Neural cell (in vitro differentiated cells): ENCODE results near the gene RPL39L. TPM values are rescaled to one million over a fixed set of nuclear protein-coding genes. Genes with fewer than 3 reads are reported as not detected.
"Not testable (repeated sequence)": the region's sequence is repeated elsewhere in the genome, so short reads cannot be mapped to it uniquely, and the experiment has no call there.

Experiments used
- H2AFZ ChIP-seq: fragments of 200-600, 300-800 bp; sonication (generic), shearing (Covaris generic); 2 replicates; pipeline ENCODE4 v1.6.0; 2014; ENCODE audit warnings: low read depth, mild to moderate bottlenecking, antibody characterized with exemption, low read length, moderate library complexity
- H3F3A ChIP-seq: fragments of 200-600 bp; shearing (Covaris generic); 2 replicates; pipeline ENCODE4 v1.6.1; 2016; ENCODE audit warnings: mild to moderate bottlenecking, moderate library complexity, mixed read lengths, antibody characterized with exemption, low read length; ENCODE audit not compliant: insufficient read depth, poor library complexity, severe bottlenecking
- H3K27ac ChIP-seq: fragments of 200-600, 300-800 bp; sonication (generic), shearing (Covaris generic); 2 replicates; pipeline ENCODE4 v1.5.1; 2014; ENCODE audit warnings: mild to moderate bottlenecking, low read length, moderate library complexity
- H3K27me3 ChIP-seq: fragments of 300-800, 200-600 bp; sonication (generic), shearing (Covaris generic); 2 replicates; pipeline ENCODE4 v1.6.0; 2014; ENCODE audit warnings: mild to moderate bottlenecking, low read depth, low read length, moderate library complexity; ENCODE audit not compliant: insufficient read depth
- H3K36me3 ChIP-seq: fragments of 300-800, 200-600 bp; sonication (generic), shearing (Covaris generic); 2 replicates; pipeline ENCODE4 v1.5.1; 2014; ENCODE audit warnings: mild to moderate bottlenecking, antibody characterized with exemption, low read length, moderate library complexity; ENCODE audit not compliant: insufficient read depth
- H3K4me2 ChIP-seq: fragments of 300-800, 200-600 bp; sonication (generic), shearing (Covaris generic); 2 replicates; pipeline ENCODE4 v1.6.0; 2014; ENCODE audit warnings: mild to moderate bottlenecking, low read length
- H3K4me3 ChIP-seq: fragments of 300-800, 200-600 bp; sonication (generic), shearing (Covaris generic); 2 replicates; pipeline ENCODE4 v1.5.1; 2014; ENCODE audit warnings: mild to moderate bottlenecking, low read length, moderate library complexity
- H3K79me2 ChIP-seq: fragments of 200-600 bp; shearing (Covaris generic); replicated peaks from 2 replicates; pipeline ENCODE4 v1.6.0; 2014; ENCODE audit warnings: mild to moderate bottlenecking, low read length, moderate library complexity; ENCODE audit not compliant: insufficient read depth
- H3K9ac ChIP-seq: fragments of 300-800, 200-600 bp; sonication (generic), shearing (Covaris generic); 2 replicates; pipeline ENCODE4 v1.6.1; 2016; ENCODE audit warnings: mild to moderate bottlenecking, low read length, mixed read lengths
- H3K9me2 ChIP-seq: fragments of 200-600 bp; shearing (Covaris generic); 2 replicates; pipeline ENCODE4 v1.6.1; 2016; ENCODE audit warnings: mild to moderate bottlenecking, low read length, mixed read lengths; ENCODE audit not compliant: insufficient read depth
- H3K9me3 ChIP-seq: fragments of 200-600, 300-800 bp; sonication (generic), shearing (Covaris generic); 2 replicates; pipeline ENCODE4 v1.6.1; 2016; ENCODE audit warnings: mild to moderate bottlenecking, mixed run types, low read length, moderate library complexity, mixed read lengths
- H4K20me1 ChIP-seq: fragments of 200-600 bp; shearing (Covaris generic); 2 replicates; pipeline ENCODE4 v1.6.1; 2016; ENCODE audit warnings: mild to moderate bottlenecking, mixed run types; ENCODE audit not compliant: insufficient read depth
- CTCF ChIP-seq: fragments of 450-650 bp; IDR thresholded peaks from 2 replicates; pipeline ENCODE4 v1.5.1; 2014; ENCODE audit warnings: antibody characterized with exemption, mild to moderate bottlenecking, moderate library complexity; ENCODE audit not compliant: poor library complexity, severe bottlenecking
- EP300 ChIP-seq: fragments of 450-650 bp; conservative IDR thresholded peaks from 2 replicates; pipeline ENCODE4 v1.6.1; 2014; ENCODE audit warnings: antibody characterized with exemption, mild to moderate bottlenecking, moderate library complexity; ENCODE audit not compliant: poor library complexity, severe bottlenecking
- EZH2 ChIP-seq: fragments of 200-600, 300-800 bp; shearing (Covaris generic), sonication (generic); IDR thresholded peaks from 2 replicates; pipeline ENCODE4 v1.6.1; 2014; ENCODE audit warnings: antibody characterized with exemption, low read length, borderline replicate concordance, mild to moderate bottlenecking; ENCODE audit not compliant: insufficient read depth, poor library complexity, severe bottlenecking
- MXI1 ChIP-seq: fragments of 450-650 bp; conservative IDR thresholded peaks from 2 replicates; pipeline ENCODE4 v1.6.1; 2014; ENCODE audit warnings: antibody characterized with exemption, mild to moderate bottlenecking; ENCODE audit not compliant: poor library complexity, severe bottlenecking
- POLR2AphosphoS5 ChIP-seq: IDR thresholded peaks from 2 replicates; pipeline ENCODE4 v1.6.1; 2012
- RAD21 ChIP-seq: fragments of 450-650 bp; conservative IDR thresholded peaks from 2 replicates; pipeline ENCODE4 v1.6.1; 2014; ENCODE audit warnings: antibody characterized with exemption, mild to moderate bottlenecking, moderate library complexity
- REST ChIP-seq: IDR thresholded peaks from 2 replicates; pipeline ENCODE4 v1.6.1; 2012; ENCODE audit warnings: borderline replicate concordance
- SMC3 ChIP-seq: fragments of 450-650 bp; conservative IDR thresholded peaks from 2 replicates; pipeline ENCODE4 v1.6.1; 2014; ENCODE audit warnings: antibody characterized with exemption, mild to moderate bottlenecking, moderate library complexity; ENCODE audit not compliant: poor library complexity
- TAF1 ChIP-seq: IDR thresholded peaks from 2 replicates; pipeline ENCODE4 v1.6.1; 2012; ENCODE audit warnings: low read depth
- polyA plus RNA-seq: library from polyadenylated mRNA; depleted of rRNA; stranded (reverse); fragments of >200 nt; gene quantifications from 2 replicates; pipeline ENCODE4 v1.2.3, GENCODE V29; 2014

Gene RPL39L
- polyA plus RNA-seq, 1 donor from 2014 or later = 19.9 TPM

DNA sequence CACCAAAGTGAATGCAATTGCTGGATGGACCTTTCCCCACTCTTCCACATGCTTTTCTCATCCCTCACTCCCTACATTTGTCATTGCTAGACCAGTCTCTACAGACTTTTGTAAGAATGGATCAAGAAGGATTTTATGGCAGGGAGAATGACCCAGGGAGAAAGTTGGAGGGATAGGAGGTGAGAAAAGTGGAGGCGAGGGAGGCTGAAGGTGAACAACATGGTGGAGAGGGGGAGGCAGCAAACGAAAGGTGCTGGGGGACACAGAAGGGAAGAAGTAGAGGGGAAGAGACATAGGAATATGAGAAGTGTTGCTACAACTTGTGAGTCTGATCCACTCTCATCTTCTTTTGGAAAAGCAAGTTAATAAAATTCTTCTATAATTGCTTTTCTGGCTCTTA lies 33.6 kb upstream of the RPL39L start:
- Histone ChIP-seq H3K27ac (no peak overlapping the region), H3K27me3 (no peaks in the 10 kb centered on the region), H2AFZ (no peak overlapping the region), H3K4me2 (no peak overlapping the region), H3K4me3 (no peak overlapping the region), H3K36me3 (no peaks in the 10 kb centered on the region), H3K9me2 (no peaks in the 10 kb centered on the region), H4K20me1 (no peaks in the 10 kb centered on the region), H3F3A (no peaks in the 10 kb centered on the region), H3K9ac (no peak overlapping the region), H3K9me3 (no peaks in the 10 kb centered on the region), H3K79me2 (no peaks in the 10 kb centered on the region)
- TF ChIP-seq REST (no peak), POLR2AphosphoS5 (no peak), RAD21 (no peak), MXI1 (no peak), SMC3 (no peak), EP300 (no peak), TAF1 (no peak), EZH2 (no peak), CTCF (no peak)

DNA sequence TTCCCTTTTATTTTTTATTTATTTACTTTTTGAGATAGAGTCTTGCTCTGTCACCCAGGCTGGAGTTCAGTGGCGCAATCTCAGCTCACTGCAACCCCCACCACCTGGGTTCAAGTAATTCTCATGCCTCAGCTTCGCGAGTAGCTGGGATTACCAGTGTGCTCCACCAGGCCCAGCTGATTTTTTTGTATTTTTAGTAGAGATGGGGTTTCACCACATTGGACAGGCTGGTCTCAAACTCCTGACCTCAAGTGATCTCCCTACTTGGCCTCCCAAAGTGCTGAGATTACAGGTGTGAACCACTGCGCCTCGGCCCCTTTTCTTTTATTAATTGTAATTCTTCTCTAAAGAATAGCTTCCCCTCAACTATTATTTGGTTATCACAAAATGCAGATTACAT lies 31.6 kb upstream of the RPL39L start:
- H3K4me3 ChIP-seq, H3K27me3 ChIP-seq, H3F3A ChIP-seq, H4K20me1 ChIP-seq, H3K4me2 ChIP-seq, H3K9me2 ChIP-seq, H3K36me3 ChIP-seq, H3K9ac ChIP-seq, H2AFZ ChIP-seq, H3K27ac ChIP-seq, H3K9me3 ChIP-seq, H3K79me2 ChIP-seq: not testable (repeated sequence)

DNA sequence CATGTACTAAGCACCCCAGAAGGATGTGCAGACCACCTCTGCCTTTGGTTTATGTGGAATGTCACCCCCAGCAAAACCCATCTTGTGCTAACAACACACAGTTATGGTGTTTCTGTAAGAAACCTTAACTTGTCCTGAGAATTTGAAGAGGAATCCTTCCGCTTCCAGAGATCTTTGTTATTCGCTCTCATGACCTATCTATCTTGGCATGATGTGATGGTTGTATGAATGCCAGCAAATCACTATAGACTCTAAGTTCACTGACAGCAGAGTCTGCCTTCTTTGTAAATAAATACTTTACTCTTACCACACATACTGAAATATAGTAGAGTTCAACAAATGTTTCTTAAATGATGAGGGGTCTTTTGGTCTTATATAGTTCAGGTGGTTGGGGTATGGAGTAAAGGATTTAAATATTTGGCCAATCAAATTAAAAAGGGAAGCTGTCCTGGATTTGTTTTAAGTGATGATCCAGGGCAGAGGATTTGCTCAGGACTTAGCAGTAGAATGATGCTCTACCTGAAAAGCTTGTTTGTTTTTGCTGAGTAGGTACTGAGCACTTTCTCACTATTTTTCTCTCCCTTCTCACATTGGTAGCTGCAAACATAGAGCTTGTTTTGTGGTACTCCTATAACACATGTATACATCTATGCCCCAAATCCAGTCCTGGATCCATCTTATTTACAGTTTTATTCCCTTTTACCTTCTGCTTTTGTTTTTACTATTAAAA lies 30.1 kb upstream of the RPL39L start:
- Histone ChIP-seq H3K27ac (no peak overlapping the region), H3K9me2 (no peaks in the 10 kb centered on the region), H3K9me3 (no peaks in the 10 kb centered on the region), H4K20me1 (no peaks in the 10 kb centered on the region), H3K9ac (no peak overlapping the region), H3F3A (peaks cover 3% of the 10 kb centered on the region), H3K36me3 (no peaks in the 10 kb centered on the region), H3K79me2 (no peaks in the 10 kb centered on the region), H3K27me3 (no peaks in the 10 kb centered on the region), H3K4me3 (no peak overlapping the region), H2AFZ (no peak overlapping the region), H3K4me2 (no peak overlapping the region)
- TF ChIP-seq SMC3 (no peak), MXI1 (no peak), TAF1 (no peak), REST (no peak), RAD21 (no peak), POLR2AphosphoS5 (no peak), EP300 (no peak)
